Epithelial cell of esophagus (primary cell): ENCODE data around the gene FUT1.
A peak's percentile ranks its signal among the peaks of the same experiment; 100 is the strongest.

ENCODE experiments used
- DNase-seq: peaks from one replicate; pipeline ENCODE4 v3.0.0; 2010; ENCODE audit warnings: low read depth
- H3K4me3 ChIP-seq: 2 replicates; pipeline ENCODE4 v1.5.1; 2011; ENCODE audit warnings: mild to moderate bottlenecking, low read length, control low read depth
- TF ChIP-seq, protein P1 (sequence below): IDR thresholded peaks from 2 replicates; pipeline ENCODE4 v1.5.1; 2011; ENCODE audit warnings: low read depth, mild to moderate bottlenecking, low read length, control low read depth, inconsistent platforms; ENCODE audit not compliant: insufficient read depth; ENCODE audit errors: missing control alignments

The FUT1 gene

DNA sequence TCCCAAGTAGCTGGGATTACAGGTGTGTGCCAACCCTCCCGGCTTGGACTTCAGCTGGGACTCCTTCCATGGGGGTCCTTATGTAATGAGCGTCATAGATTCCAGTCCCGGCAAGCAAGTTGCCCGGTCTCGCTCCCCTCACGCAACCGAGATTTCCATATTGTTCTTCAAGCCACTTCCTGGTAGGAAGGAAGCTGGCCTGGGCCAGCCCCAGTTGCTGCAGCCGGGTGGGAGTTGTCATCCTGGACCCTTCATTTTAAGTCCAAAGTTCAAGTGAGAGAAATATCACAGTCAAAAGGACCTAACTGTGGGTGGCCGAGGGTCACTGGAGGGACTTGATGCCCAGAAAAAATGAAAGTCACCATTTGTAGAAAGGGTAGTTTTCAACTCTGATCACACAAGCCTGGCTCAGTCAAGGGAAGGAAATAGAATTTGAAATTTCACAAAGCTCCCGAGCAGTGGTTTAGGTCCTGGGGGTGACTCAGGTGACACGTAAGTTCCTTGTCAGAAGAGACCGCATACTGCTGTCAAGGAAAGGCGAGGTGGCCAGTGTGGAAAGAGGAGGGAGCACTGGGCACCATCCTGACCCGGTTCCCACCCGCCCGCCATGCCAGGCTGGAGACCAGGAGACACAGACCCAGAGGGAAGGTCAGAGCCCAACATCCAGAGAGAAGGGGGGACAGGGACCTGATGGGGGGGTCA lies 8.2 kb upstream of the FUT1 start:
- H3K4me3 ChIP-seq: no peak overlapping the region
- DNase-seq: peak; percentile 36

DNA sequence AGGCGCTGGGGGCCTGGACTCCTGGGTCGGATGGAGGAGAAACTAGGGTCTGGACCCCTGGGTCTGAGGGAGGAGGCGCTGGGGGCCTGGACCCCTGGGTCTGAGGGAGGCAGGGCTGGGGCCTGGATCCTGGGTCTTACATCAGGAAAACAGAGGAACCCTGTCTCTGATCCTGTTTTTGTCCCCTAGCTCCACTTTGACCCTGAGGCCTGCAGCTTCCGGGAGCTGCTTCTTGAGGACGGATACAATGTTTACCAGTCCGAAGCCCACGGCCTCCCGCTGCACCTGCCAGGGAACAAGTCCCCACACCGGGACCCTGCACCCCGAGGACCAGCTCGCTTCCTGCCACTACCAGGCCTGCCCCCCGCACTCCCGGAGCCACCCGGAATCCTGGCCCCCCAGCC lies 5.3 kb upstream of the FUT1 start:
- no peak overlapping the region for H3K4me3 ChIP-seq
- no peak for DNase-seq
- TF ChIP-seq, protein P1, sequence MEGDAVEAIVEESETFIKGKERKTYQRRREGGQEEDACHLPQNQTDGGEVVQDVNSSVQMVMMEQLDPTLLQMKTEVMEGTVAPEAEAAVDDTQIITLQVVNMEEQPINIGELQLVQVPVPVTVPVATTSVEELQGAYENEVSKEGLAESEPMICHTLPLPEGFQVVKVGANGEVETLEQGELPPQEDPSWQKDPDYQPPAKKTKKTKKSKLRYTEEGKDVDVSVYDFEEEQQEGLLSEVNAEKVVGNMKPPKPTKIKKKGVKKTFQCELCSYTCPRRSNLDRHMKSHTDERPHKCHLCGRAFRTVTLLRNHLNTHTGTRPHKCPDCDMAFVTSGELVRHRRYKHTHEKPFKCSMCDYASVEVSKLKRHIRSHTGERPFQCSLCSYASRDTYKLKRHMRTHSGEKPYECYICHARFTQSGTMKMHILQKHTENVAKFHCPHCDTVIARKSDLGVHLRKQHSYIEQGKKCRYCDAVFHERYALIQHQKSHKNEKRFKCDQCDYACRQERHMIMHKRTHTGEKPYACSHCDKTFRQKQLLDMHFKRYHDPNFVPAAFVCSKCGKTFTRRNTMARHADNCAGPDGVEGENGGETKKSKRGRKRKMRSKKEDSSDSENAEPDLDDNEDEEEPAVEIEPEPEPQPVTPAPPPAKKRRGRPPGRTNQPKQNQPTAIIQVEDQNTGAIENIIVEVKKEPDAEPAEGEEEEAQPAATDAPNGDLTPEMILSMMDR: no peak

More for the DNA sequence above, 8.2 kb upstream of the FUT1 start:
- TF ChIP-seq, protein P1: no peak

DNA sequence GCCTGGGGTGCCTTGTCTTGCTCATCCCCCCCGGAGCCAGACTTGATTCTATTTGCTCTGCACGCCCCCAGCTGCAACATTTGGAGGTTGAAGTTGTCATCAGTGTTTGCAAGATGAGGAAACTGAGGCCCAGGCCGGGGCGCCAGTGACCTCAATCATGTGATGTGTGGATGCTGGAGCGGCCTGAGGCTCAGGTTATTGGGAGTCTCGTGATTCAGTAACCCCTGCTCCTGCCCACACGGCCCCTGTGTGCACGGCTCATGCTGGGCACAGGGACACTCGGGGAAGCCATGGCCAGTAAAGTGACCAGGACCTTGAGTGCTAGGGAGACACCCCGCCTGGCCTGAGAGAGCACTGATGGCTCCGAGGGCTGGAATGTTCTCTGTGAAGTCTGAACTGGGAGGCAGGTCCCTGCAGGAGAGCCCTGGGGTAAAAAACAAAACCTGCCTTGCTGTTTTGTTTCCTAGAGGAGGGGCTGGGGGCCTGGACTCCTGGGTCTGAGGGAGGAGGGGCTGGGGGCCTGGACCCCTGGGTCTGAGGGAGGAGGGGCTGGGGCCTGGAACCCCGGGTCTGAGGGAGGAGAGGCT lies 4.7 kb upstream of the FUT1 start:
- DNase-seq: no peak
- no peak overlapping the region for H3K4me3 ChIP-seq
- TF ChIP-seq, protein P1: no peak

DNA sequence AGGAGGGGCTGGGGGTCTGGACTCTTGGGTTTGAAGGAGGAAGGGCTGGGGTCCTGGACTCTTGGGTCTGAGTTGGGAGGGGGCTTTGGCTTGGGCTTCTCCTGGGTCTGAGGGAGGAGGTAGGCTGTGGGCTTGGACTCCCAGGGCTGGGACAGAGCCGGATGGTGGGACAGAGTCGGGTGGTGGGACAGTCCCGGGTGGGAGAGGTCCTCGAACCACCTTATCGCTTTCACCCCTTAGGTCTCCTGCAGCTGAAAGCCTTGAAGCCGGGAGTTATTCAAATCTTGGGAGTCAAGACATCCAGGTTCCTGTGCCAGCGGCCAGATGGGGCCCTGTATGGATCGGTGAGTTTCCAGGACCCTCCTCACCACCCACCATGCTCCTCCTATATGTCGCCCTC lies 4.2 kb upstream of the FUT1 start:
- no peak overlapping the region for H3K4me3 ChIP-seq
- TF ChIP-seq, protein P1: no peak
- DNase-seq: no peak

DNA sequence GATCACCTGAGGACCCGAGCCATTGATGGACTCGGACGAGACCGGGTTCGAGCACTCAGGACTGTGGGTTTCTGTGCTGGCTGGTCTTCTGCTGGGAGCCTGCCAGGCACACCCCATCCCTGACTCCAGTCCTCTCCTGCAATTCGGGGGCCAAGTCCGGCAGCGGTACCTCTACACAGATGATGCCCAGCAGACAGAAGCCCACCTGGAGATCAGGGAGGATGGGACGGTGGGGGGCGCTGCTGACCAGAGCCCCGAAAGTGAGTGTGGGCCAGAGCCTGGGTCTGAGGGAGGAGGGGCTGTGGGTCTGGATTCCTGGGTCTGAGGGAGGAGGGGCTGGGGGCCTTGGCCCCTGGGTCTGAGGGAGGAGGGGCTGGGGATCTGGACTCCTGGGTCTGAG lies 3.8 kb upstream of the FUT1 start:
- DNase-seq: no peak
- TF ChIP-seq, protein P1: no peak
- no peak overlapping the region for H3K4me3 ChIP-seq

DNA sequence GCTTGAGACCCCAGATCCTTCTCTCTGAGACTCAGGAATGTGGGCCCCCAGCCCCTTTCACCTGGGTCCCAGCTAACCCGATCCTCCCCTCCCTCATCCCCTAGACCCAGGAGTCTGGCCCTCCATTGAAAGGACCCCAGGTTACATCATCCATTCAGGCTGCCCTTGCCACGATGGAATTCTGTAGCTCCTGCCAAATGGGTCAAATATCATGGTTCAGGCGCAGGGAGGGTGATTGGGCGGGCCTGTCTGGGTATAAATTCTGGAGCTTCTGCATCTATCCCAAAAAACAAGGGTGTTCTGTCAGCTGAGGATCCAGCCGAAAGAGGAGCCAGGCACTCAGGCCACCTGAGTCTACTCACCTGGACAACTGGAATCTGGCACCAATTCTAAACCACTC lies 3.3 kb upstream of the FUT1 start:
- TF ChIP-seq, protein P1: no peak
- DNase-seq: no peak
- no peak overlapping the region for H3K4me3 ChIP-seq
